ENCODE data around the gene CDKAL1.

The CDKAL1 gene

DNA sequence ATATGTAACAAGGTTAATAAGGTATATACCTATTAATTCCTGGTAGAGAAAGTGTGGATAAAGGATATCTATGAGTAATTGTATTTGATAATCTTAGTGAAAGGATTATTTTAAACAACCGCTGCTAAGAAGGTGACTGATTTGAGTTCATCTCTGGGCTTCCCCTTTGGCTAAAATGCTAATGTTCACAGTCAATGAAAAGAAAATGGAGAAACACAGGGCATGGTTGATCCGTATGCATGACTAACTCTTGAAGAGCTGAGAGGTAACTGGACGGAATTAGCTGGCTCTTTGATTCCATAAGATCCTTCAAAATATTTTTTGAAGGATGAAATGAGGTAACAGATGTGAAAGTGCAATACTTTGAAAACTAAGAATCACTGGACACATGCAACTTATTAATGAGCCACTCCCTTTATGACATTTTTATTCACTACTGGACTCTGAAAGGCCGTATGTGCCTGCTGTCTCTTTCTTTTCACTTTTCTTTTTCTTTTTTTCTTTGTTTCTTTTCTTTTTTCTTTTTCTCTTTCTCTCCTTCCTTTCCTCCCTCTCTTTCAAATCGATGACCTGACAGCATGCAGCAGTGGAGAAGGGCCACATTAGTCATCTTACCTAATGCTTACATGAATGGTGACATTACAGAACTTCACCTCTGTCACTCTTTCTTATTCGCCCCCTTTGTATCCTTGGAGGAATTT, 464.6 kb downstream of the CDKAL1 start:
- no peak for DNase-seq (ENCODE audit: low read depth in 1 of 2, low spot score in 1 of 2)

DNA sequence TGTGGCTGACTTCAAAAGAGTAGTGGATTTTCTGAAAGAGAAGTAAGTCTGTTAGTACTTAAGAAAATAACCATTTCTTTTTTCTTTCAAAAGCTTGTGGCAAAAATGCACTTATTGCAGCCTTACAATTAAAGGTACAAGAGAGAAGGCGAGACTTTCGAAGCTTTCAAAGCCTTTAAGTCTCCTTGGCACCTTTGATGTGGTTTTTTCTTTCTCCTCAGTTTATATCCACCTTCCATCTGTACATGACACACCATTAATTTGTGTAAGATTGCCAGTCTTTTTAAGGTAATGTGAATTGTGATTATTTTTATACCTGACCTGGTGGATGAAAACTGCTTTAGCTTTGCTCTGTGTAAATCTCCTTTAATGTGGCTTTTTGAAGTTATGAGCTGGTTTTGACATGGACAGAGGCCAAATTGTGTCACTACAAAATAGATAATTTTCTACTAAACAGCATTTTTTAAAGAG, 466.1 kb downstream of the CDKAL1 start:
- DNase-seq (ENCODE audit: low read depth in 1 of 2, low spot score in 1 of 2) = no peak

DNA sequence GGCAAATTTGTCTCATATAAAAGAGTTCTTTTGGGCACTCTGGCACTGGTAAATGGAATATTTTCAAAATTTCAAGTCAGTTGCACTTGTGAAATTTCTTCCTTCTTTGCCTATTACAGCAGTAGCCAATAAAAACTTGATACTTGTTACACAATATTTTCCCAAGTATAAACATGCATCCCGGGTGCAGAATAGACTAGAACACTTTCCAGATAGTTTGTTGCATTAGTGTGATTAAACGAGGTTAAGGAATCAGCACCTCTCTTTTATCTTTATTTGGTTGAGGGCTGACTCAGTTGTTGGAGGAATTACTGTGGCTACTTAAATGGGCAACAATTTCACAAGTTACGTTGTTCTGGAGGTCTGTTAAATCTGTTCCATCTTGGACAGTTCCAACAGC, 467.5 kb downstream of the CDKAL1 start:
- no peak for DNase-seq (ENCODE audit: low read depth in 1 of 2, low spot score in 1 of 2)

DNA sequence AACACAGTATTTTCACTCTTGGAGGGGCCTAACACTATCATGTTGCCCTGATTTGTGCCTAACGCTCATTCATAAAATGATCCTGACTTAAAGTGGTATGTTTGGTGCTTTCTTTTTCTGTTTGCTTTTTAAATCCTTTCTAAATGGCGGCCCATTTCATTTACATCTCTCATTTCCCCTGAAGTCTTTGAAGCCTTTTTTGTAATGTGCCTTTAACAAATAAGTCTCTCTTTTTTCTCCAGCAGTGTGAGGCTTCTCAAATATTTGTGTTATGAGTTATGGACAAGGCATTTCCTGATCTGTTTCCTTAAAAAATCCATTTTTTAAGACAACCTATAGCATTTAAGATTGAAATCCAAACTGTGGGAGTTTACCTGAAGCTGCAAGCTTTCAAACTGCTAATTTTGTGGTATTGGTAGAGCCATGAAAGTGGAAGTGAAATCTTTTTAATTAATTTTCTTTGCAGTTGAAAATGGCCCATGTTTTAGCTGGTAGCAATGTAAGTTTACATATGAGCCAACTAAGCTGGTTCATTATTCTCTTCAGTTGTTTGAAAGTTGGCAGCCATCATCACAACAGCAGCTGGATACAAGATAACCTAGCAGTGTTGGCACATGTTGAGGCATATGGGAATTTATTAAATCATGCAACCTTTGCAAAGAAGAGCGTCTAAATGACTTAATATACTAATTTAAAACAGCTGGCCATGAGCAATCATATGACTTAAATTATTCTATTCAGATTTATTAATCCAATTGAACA, 469.7 kb downstream of the CDKAL1 start:
- DNase-seq (ENCODE audit: low read depth in 1 of 2, low spot score in 1 of 2) = no peak

DNA sequence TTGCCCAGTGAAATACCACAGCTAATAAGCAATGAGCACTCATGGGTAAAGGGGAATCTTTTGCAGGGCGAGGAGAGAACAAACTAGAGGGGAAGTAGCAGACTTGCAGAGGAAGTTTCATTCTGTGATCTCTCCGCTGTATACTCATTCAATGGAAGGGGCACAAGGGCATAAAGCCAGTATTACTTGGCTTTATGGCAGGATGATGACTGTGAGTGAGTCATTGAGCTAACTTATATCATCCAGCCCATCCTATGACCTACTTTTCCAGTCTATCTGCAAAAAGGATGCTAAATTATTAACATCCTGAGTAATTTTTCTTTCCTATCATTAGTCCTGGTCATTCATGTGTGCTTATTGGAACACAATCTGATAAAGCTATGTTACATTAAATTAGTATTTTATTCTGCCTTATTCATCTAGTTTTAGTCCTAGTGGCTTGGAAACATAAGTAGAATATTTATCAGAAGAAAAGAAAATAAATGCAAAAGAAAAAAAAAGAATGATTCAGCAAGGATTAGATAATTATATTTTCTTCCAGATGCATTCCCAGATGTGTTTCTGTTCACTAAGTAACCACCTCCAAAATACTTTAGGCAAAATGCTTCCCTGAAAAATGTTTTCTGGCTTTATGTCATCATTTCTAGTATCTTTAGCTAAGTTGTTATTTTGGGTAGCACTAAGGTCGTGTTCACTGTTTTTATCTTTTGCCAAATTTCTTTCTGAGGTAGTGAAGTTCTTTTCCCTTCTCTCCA, 471.7 kb downstream of the CDKAL1 start:
- DNase-seq (ENCODE audit: low read depth in 1 of 2, low spot score in 1 of 2) = no peak

DNA sequence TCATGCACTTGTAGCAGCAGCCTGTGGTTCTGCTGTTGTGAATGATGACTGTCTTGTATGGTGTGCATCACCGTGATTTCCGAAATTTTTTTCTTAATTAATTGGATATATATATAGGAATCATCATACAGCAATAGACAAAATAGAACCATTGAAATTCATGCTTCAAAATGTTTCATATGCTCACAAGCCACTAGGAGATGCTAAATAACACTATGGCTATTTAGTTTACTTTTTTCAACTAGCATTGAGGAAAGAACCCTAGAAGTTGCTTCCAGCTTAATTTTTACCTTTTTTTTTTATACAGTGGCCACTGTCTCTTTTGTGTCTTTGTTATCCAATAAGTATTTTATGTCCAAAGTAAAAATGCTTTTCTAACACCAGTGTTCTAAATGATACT, 485.4 kb downstream of the CDKAL1 start:
- no peak for DNase-seq (ENCODE audit: low read depth in 1 of 2, low spot score in 1 of 2)

DNA sequence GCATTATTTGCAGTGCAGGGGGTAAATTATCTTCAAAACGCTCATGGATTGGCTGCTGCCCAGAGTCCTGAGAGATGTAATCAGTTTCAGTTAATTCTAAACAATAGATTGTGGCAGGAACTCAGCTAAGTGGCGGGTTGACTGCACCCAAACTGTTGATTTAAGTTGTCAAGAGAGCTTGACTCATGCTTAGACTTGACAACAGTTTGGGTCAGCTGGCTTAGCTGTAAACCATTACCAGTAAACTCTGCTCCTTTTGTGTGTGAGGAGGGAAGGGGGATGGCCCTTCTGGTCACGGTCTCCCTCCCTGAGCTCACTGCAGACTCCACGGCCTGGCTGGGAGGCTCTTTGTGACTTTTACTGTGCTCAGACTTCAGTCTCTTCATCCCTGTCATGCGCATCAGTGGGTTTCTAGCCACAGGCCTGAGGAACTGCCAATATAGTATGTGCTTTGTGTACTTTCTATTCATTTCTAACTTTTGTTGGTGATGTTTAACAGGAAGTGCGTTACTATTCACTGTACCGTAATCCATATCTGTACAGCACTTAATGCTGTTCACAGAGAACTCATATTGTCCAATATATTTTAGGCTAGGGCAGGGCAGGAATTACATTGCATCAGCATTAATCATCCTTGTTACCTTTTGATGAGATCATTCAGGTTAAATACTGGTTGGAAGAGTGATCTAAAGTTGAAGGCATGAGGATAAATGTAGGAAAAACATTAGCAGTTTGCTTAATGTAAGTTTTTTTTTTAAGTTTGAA, 488.3 kb downstream of the CDKAL1 start:
- no peak for DNase-seq (ENCODE audit: low read depth in 1 of 2, low spot score in 1 of 2)

DNA sequence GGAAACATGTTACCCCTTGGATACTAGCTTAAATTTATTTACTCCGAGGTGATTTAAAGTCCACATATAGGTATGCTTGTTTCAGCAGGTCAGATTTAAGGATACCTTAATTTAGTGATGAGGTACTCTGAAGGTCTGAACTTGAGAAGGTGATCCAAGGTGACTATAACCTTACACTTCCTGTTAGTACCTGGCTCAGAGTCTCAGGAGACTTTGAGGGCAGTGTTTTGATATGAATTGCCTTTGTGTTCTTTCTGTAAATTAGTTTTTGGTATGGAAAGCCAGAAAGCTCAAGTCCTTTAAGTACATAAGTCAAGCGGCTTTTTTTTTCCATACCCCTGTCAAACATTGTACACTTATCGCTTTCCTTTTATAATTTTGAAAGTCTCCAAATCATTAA, 489.0 kb downstream of the CDKAL1 start:
- no peak for DNase-seq (ENCODE audit: low read depth in 1 of 2, low spot score in 1 of 2)

DNA sequence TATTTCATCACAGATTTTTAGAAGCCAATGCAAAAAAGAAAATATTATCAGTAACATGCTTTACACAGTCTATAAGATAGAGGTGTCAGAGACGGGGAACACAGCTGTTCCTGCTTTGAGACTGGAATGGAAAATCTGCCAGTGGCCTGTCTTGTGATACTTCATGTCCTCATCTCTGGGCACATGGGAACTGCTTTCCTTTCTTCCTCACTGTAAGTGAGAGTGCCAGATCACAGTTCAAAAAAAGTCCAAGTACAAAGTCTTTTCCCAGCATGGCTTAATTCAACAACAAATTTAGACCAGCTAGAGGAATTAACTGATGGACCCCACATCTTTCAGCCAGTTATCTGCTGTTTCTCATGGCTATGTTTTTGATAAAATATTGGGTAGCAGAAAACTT, 490.4 kb downstream of the CDKAL1 start:
- DNase-seq (ENCODE audit: low read depth in 1 of 2, low spot score in 1 of 2) = no peak

DNA sequence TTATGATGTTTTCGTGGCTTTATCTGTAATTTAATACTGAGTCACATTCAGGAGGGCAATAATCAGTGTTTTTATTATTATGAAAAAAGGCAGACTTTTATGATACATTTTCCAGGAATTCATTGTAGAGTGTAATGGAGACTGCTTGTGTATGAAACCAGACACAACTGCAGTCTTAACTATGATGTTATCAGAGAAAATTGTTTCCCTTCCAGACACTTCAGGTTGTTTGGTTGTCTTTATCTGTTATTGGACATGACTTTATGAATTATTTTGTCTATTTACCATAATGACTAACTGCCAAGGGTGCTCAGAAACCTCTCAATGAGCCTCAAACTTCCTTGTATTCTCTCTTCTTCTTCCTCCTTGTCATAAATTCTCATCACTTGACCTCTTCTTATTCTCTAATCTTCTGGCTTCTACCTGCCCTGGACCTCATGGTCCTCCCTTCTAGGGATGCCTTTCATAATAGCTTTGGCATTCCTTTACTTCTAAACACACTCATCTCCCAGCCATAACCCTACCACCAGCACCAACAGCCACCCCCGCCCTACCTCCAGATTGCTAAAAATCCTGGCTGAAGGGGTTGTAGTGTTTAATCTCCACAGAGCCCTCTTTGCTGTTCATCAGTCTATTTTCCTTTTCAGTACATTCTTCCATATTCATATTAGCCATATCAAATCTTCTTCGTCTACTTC, 492.5 kb downstream of the CDKAL1 start:
- DNase-seq (ENCODE audit: low read depth in 1 of 2, low spot score in 1 of 2) = no peak

DNA sequence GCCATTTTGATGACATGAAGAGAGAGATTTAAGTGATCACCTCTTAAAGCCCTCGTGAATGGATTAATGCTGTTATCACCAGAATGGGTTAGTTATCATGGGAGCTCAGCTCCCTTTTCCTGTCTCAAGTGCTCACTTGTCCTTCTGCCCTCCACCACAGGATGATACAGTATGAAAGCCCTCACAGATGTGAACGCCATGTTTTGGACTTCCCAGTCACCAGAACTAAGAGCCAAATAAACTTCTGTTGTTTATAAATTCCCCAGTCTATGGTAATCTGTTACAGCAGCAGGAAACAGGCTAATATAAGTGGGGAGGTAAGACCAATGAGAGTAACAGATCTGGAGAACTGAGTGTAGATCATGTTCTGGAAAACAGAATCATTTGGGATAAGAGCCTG, 493.2 kb downstream of the CDKAL1 start:
- no peak for DNase-seq (ENCODE audit: low read depth in 1 of 2, low spot score in 1 of 2)

DNA sequence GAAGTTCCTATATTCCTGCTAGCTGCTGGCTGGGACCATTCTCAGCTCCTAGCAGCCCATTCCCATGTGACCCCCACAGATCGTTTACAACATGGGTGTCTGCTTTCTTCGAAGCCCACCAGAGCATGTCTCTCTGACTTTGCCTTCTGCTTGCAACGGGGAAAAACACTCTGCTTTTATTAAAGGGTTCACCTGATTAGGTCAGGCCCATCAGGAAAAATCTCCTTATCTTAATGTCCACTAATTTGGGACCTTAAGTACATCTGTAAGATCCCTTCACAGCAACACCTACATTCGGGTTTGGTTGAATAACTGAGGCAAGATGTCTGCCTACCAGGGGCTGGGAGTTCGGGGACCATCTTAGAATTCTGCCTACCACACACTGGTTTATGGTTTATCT, 496.9 kb downstream of the CDKAL1 start:
- DNase-seq (ENCODE audit: low read depth in 1 of 2, low spot score in 1 of 2) = no peak

DNA sequence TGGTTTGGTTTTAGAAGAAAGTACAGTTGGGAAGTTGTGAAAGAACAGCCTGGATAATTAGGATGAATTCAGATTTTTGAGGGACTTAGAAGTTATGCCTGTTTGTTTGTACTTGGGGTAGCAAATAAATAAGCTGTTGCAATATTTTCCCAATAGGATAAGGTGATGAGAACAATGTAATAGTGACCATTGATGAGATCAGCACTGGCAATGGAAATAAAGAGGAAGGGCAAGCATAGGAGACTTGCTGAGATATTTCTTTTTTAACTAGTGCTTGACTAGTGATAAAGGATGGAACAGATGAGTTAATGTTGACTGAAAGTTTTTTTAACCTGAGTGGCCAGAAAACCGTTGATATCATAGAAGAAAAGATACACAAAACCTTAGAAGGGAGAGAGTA, 498.8 kb downstream of the CDKAL1 start:
- DNase-seq (ENCODE audit: low read depth in 1 of 2, low spot score in 1 of 2) = no peak

DNA sequence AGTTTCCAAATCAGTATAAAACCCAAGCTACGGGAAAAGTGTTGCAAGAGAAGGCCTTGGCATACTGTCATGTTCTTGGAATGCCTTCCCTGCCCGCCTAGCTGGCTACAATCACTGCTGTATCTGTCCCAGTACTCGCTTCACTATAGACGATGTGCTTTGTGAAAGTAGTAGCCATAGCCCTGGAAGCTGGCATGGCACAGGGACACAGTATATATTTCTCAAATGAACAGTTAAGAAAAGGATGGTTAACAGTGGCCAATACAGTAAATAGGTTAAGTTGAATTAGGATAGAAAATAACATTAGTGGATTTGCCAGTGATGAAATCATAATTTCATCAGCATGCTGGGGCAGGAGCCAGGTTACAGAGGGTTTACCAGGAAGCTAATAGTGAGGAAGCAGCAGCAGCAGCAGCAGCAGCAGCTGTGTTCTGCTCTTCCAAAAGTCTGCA, 499.3 kb downstream of the CDKAL1 start:
- DNase-seq (ENCODE audit: low read depth in 1 of 2, low spot score in 1 of 2) = no peak

DNA sequence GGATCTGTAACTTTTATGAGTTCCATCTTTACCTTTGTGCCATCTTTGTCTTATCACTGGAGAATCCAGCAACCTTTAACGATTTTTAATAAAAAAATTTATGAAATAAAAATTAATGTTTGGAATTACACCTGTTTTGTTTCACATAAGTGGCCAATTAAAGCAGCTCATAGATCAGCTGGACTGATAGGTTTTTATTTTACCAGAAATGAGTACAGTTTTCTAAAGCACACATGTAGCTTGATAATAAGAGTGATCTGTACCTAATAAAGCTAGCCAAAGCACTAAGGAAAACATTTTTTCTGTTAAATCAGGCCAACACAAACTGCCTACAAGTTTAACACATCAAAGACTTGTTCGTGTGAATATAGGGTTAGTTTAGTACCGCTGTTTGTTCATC, 500.1 kb downstream of the CDKAL1 start:
- DNase-seq (ENCODE audit: low read depth in 1 of 2, low spot score in 1 of 2) = no peak

DNA sequence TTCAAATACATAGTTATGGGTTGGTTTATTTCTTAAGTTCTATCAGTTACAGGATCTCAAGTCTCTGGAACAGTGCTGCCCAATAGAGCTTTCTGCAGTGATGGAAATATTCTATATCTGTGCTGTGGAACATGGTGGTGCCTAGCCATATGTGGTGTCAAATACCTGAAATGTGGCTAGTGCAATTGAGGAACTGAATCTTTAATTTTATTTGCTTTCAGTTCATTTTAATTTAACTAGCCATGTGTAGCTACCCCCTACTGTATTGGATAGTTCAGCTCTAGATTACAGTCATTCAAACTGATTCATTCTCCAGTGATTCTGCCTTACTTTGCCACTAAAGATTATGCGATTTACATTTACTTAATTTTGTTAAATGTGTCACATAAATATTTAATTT, 503.2 kb downstream of the CDKAL1 start:
- no peak for DNase-seq (ENCODE audit: low read depth in 1 of 2, low spot score in 1 of 2)

DNA sequence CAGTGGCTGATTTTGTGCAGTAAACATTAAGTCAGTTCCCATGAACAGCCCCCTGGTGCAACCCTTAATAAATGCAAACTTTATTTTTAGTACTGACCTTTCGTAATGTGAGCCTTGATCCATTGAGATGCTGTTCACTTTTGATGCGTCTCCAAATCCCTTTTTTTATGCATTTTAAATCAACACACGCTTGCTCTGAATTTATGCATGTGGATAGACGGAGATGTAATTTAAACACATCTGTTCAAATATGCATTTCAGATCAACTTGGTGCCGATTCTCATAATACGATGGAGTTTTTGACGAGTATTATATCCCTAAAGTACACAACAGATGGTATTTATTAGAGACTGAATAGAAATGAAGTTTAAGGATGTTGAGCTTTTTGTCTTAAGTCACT, 505.7 kb downstream of the CDKAL1 start:
- DNase-seq (ENCODE audit: low read depth in 1 of 2, low spot score in 1 of 2) = no peak

DNA sequence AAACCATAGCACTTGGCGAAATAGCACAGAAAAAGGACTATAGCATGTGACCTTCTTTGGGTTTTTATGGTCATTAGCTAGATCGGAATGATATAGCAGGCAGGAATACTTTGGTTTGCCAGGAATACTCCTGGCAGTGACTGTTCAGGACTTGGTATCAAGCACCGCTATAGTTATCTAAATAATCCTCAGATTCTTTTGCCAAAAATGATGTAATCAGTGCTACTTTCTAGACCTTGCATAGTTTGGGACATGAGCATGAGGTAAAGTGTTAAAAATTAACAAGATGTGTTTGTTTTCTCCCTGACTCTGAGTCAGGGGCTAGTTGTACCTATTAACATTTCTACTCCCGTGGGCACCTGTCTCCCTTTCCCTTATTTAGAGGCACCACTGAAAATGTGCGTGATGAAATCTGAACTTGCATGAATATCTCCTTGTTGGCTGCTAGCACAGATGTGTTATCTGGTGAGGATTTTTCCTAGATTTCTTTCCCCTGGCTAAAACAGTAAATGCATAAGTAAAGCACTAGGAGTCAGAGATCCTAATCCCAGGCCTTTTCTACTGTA, 511.0 kb downstream of the CDKAL1 start:
- DNase-seq (ENCODE audit: low read depth in 1 of 2, low spot score in 1 of 2) = no peak

DNA sequence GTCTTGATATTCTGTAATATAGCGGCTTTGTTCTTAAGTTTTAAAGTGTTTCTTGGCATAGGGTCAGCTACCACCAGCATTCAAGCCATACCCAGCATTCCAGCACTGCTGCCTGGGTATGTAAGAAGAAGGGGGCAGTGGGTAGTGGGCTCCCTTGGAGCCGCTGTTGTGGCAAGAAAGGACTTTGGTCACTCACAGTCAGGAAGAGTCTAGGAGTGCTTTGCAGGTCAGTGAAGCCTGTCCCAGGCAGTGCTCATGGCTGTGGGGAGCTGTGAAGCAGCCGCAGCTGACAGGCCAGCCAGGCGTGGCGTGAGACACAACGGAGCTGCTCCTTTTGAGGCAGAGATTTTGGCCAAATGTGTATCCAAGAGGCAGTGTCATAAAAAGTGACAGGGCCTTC, 512.0 kb downstream of the CDKAL1 start:
- DNase-seq (ENCODE audit: low read depth in 1 of 2, low spot score in 1 of 2) = no peak

DNA sequence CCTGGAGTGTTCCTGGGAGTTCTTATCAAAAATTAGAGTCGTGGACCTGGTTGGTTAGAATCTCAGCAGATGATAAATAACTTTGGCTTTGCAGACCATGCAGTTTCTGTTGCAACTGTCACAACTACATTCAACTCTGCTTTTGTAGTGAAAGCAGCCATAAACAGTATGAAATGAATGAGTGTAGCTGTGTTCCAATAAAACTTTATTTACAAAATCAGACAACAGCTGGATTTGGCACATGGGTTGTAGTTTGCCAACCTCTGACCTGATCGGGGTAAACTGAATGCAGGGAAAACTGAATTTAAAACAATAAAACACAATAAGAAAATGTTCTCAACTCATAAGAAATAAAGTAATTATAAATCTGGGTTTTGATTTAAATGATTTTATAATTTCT, 513.8 kb downstream of the CDKAL1 start:
- no peak for DNase-seq (ENCODE audit: low read depth in 1 of 2, low spot score in 1 of 2)

All from activated T-helper 1 cell treated with anti-CD3 and anti-CD28 coated beads, Interleukin-2, amount 50 U/mL, for 16 hours (primary cell).